Effector memory CD4-positive, alpha-beta T cell (primary cell): Measurements from ENCODE around the gene ABHD12B.
"Not testable (repeated sequence)": the region's sequence is repeated elsewhere in the genome, so short reads cannot be mapped to it uniquely, and the experiment has no call there.

Source experiments
- DNase-seq, 3 donors: peaks; one replicate each; pipeline ENCODE4 v3.0.0-alpha.2; 2020
- H3K27ac ChIP-seq: 2 replicates; pipeline ENCODE4 v1.7.0; 2013; ENCODE audit warnings: mild to moderate bottlenecking, low read length, moderate library complexity; ENCODE audit not compliant: insufficient read depth, poor library complexity, severe bottlenecking
- H3K27me3 ChIP-seq: replicated peaks from 2 replicates; pipeline ENCODE4 v1.7.0; 2013; ENCODE audit warnings: mild to moderate bottlenecking, low read length; ENCODE audit not compliant: insufficient read depth, control insufficient read depth, poor library complexity, severe bottlenecking
- H3K36me3 ChIP-seq: 2 replicates; pipeline ENCODE4 v1.7.0; 2013; ENCODE audit warnings: mild to moderate bottlenecking, low read length, moderate library complexity; ENCODE audit not compliant: control insufficient read depth, insufficient read depth
- H3K4me1 ChIP-seq: 2 replicates; pipeline ENCODE4 v1.7.0; 2013; ENCODE audit warnings: low read length, mild to moderate bottlenecking; ENCODE audit not compliant: control insufficient read depth, insufficient read depth, poor library complexity, severe bottlenecking
- H3K4me3 ChIP-seq: 2 replicates; pipeline ENCODE4 v1.7.0; 2013; ENCODE audit warnings: low read length, low read depth, mild to moderate bottlenecking; ENCODE audit not compliant: insufficient read depth, poor library complexity, severe bottlenecking
- H3K9me3 ChIP-seq: 2 replicates; pipeline ENCODE4 v1.7.0; 2013; ENCODE audit warnings: mild to moderate bottlenecking, low read length, moderate library complexity; ENCODE audit not compliant: control insufficient read depth

Gene ABHD12B

GRCh38 chr14:50883827-50884197 is 12.0 kb downstream of the ABHD12B start:
- Histone ChIP-seq H3K4me1 (no peaks in the 10 kb centered on the region), H3K9me3 (no peaks in the 10 kb centered on the region), H3K27ac (no peak overlapping the region), H3K27me3 (no peaks in the 10 kb centered on the region), H3K36me3 (no peaks in the 10 kb centered on the region), H3K4me3 (no peak overlapping the region)
- DNase-seq: no peak

- Histone ChIP-seq H3K27ac (no peak overlapping the region), H3K36me3 (no peaks in the 10 kb centered on the region), H3K4me3 (no peak overlapping the region), H3K9me3 (no peaks in the 10 kb centered on the region), H3K27me3 (no peaks in the 10 kb centered on the region), H3K4me1 (no peaks in the 10 kb centered on the region)
- no peak for DNase-seq
Observed at GRCh38 chr14:50887476-50887875, 15.6 kb downstream of the ABHD12B start.

- Histone ChIP-seq H3K27ac (no peak overlapping the region), H3K36me3 (no peaks in the 10 kb centered on the region)
- DNase-seq: no peak
Observed at GRCh38 chr14:50892255-50892654, 20.4 kb downstream of the ABHD12B start.

DNA sequence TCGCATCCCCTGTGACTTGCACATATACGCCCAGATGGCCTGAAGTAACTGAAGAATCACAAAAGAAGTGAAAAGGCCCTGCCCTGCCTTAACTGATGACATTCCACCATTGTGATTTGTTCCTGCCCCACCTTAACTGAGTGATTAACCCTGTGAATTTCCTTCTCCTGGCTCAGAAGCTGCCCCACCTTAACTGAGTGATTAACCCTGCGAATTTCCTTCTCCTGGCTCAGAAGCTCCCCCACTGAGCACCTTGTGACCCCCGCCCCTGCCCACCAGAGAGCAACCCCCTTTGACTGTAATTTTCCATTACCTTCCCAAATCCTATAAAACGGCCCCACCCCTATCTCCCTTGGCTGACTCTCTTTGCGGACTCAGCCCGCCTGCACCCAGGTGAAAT is 24.6 kb downstream of the ABHD12B start:
- not testable (repeated sequence) for H3K4me1 ChIP-seq, H3K27ac ChIP-seq, H3K36me3 ChIP-seq, H3K4me3 ChIP-seq, H3K9me3 ChIP-seq, H3K27me3 ChIP-seq, DNase-seq

More at GRCh38 chr14:50892255-50892654, 20.4 kb downstream of the ABHD12B start:
- Histone ChIP-seq H3K9me3 (no peaks in the 10 kb centered on the region), H3K4me3 (no peak overlapping the region), H3K27me3 (no peaks in the 10 kb centered on the region), H3K4me1 (no peaks in the 10 kb centered on the region)

DNA sequence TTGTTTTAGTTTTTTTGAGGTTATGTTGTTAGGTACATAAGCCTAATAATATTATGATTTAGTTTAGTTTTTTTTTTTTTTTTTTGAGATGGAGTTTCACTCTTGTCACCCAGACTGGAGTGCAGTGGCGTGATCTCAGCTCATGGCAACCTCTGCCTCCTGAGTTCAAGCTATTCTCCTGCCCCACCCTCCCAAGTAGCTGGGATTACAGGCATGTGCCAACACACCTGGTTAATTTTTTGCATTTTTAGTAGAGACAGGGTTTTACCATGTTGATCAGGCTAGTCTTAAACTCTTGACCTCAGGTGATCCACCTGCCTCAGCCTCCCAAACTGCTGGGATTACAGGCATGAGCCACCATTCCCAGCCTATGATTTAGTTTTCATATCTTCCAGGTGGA is 25.2 kb downstream of the ABHD12B start:
- not testable (repeated sequence) for H3K4me1 ChIP-seq, H3K9me3 ChIP-seq, H3K27me3 ChIP-seq, DNase-seq, H3K27ac ChIP-seq, H3K4me3 ChIP-seq, H3K36me3 ChIP-seq

DNA sequence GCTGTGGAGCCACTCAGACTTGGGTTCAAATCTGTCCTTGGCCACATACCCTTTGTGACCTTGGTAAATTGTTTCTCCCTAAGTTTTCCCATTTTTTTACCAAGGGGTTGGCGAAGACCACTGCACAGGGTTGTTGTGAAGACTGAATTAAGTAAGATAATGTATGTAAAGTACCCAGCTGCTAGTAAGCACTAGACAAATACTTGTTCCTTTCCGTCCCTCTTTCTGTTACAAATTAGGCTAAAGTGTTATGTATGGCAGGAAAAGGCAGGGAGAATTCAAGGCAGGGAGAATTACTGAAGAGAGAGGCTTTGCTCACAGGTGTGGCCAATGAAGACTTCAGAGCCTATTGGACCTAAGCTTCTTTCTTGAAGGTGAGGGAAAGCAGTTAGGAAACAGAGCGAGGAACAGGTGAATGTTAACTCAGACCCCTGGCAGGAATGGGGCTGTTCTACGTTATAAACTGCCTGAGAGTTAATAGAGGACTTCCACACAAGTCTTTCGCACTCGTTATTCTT is 25.9 kb downstream of the ABHD12B start:
- Histone ChIP-seq H3K27ac (no peak overlapping the region), H3K9me3 (no peaks in the 10 kb centered on the region), H3K36me3 (no peaks in the 10 kb centered on the region), H3K27me3 (no peaks in the 10 kb centered on the region), H3K4me1 (no peaks in the 10 kb centered on the region), H3K4me3 (no peak overlapping the region)
- DNase-seq: no peak

GRCh38 chr14:50901361-50901760 is 29.5 kb downstream of the ABHD12B start:
- Histone ChIP-seq H3K4me1 (no peaks in the 10 kb centered on the region), H3K27me3 (no peaks in the 10 kb centered on the region), H3K9me3 (no peaks in the 10 kb centered on the region), H3K36me3 (no peaks in the 10 kb centered on the region), H3K27ac (no peak overlapping the region), H3K4me3 (no peak overlapping the region)
- DNase-seq: no peak

DNA sequence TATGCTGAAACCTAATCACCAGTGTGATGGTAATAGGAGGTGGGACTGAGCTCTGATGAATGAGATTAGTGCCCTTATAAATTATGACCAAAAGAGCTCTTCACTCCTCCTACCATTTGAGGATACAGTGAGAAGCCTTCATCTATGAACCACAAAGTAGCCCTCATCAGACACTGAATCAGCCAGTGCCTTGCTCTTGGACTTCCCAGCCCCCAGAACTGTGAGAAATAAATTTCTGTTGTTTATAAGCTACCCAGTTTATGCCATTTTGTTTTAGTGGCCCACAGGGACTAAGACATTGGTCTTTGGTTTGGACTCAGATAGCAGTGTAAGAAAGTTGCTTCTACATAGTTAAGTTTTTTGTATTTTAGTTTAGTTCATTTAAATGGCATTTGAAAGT is 32.9 kb downstream of the ABHD12B start:
- Histone ChIP-seq H3K27ac (no peak overlapping the region), H3K4me1 (no peaks in the 10 kb centered on the region), H3K4me3 (no peak overlapping the region), H3K27me3 (no peaks in the 10 kb centered on the region), H3K9me3 (no peaks in the 10 kb centered on the region), H3K36me3 (no peaks in the 10 kb centered on the region)
- DNase-seq: no peak

- no peaks in the 10 kb centered on the region for H3K9me3 ChIP-seq
- H3K36me3 ChIP-seq: no peaks in the 10 kb centered on the region
- H3K4me1 ChIP-seq: no peaks in the 10 kb centered on the region
- DNase-seq: no peak
- no peaks in the 10 kb centered on the region for H3K27me3 ChIP-seq
- no peak overlapping the region for H3K4me3 ChIP-seq
- H3K27ac ChIP-seq: no peak overlapping the region
Observed at GRCh38 chr14:50906326-50907065, 34.6 kb downstream of the ABHD12B start.

GRCh38 chr14:50910495-50911420 is 38.9 kb downstream of the ABHD12B start:
- H3K4me3 ChIP-seq: no peak overlapping the region
- H3K9me3 ChIP-seq: no peaks in the 10 kb centered on the region
- H3K27ac ChIP-seq: no peak overlapping the region
- no peak for DNase-seq
- no peaks in the 10 kb centered on the region for H3K4me1 ChIP-seq
- no peaks in the 10 kb centered on the region for H3K27me3 ChIP-seq
- no peaks in the 10 kb centered on the region for H3K36me3 ChIP-seq
